GM11168 (cell line): ENCODE measurements around the gene HOXA9.

Experiments used
- in situ Hi-C: fragments of 300-500 bp; cut with MboI; formaldehyde crosslinking; loops from one replicate; pipeline ENCODE4 v1.12.0; 2022; ENCODE audit warnings: low sequenced_read_pairs; ENCODE audit not compliant: unreplicated experiment

HOXA9 gene

DNA sequence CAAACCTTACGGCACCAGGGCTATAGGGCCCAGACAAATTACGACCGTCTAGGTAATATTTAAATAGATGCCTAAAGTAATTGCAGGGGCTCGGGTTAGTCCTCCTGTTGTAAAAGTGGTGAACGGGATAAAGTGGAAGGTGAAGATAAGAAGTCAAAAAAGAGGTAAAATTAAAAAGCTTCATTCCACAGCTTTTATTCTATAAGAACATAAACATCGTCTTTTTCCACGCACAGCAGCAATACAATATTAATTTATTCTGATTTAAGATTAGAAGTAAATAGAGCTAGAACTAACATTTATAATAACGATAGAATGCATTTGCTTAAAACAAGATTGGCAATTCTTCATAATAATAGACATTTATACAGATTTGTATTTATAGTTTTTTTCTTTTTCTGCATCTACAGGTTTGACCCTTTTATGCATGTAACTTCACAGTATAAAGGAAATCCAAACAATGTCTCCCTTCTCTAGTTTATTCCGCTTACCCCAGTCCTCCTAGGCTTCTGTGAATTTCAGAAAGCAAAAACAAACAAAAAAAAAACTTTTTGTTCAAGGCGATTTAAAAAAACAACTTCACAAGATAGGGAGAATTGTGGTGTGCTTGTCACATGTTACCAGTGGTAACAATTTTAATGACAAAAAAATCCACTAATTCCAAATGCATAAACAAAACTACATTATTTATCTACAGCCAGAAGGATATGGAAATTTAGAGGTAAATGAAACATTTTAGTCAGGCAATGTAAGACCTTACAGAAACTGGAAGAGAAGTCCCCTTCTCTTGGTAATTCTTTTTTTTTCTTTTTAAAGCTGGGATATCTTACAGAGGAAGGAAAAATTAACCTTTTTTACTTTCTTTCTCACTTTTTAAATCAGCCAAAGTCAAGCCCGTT lies 5.3 kb upstream of the HOXA9 start:
- in situ Hi-C loops = no loop called here

GRCh38 chr7:27169658-27170425 lies 4.5 kb upstream of the HOXA9 start:
- in situ Hi-C loops = no loop called here

- in situ Hi-C loops = no loop called here
Measured at GRCh38 chr7:27168265-27168947, 3.1 kb upstream of the HOXA9 start.

DNA sequence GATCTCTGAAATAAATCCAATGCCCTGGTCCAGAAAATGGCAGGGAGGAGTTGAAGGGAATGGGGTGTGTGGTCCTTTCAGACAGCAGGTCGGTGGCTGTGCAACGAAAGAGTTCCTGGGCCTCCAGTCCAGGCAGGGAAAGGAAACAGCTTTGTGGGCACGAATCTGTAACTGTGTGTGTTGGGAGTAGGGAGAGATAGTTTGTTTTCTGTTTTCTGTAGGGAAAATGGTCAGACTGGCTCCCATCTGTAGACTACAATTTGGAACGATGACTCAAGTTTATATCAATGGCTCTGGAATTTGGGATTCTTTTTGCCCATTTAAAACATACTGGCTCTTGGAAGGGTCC lies 2.6 kb upstream of the HOXA9 start:
- in situ Hi-C loops = no loop called here

DNA sequence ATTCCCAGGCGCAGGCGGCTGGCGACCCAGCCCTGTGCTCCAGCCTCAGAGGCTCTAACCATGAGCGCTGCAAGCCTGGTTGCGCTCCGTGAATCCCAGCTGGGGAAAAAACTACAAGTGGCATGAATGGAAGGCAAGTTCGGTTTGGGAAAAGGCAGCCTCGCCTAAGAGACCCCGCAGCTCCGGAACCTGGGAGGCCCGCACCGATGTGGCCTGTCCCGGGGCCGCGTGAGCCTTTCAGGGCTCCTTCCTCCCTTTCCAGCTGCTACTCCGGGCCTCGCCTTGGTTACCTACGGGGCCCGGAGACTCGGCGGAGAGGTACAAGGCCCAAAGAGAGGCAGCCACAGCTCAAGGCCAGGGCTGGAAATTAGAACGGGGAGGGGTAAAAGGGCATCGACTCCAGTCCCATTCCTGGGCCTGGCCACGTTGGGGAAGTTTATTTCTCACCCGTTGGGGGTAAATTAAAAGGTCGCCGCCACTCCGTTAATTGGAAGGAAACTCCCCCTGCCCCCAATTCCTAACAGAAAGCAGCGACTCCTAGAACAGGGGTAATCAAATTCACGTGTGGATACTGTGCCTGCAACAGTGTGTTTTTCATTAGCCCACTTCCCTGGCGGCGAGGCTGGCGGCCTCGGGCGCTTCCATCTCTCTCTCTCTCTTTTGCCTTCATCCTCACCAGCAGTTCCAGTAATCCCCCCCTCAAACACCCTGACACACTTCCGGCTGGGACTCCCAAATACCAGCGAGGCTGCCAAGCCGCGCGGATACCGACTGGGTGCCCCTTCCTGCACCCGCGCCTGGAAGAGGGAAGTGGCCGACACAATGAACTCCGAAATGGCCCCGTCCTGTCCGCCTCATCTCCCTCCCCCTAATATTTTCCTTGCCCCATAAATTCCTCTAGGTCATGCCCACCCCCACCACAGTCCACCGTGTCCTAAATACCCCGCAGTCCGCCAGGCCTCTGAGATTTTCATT lies 1.5 kb upstream of the HOXA9 start:
- in situ Hi-C loops = no loop called here

- in situ Hi-C loops = no loop called here
Measured at GRCh38 chr7:27165996-27166530, 726 bp upstream of the HOXA9 start.

GRCh38 chr7:27164367-27165088 lies 809 bp downstream of the HOXA9 start:
- in situ Hi-C loops = no loop called here

DNA sequence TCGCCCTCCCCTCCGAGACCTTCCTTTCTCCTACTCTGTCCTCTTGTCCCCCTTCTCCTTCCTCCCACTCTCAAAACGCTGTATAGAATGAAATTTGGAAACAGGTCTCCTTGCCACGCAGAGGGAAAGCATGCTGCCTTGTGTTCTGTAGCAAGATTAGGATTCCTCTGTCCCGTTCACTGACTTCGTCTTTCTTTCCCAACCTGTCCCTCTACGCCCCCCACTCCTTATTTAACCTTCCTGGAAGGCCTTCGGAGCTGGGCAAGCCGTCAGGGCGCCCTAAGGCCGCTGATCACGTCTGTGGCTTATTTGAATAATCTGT lies 1.3 kb downstream of the HOXA9 start:
- in situ Hi-C loops = no loop called here

DNA sequence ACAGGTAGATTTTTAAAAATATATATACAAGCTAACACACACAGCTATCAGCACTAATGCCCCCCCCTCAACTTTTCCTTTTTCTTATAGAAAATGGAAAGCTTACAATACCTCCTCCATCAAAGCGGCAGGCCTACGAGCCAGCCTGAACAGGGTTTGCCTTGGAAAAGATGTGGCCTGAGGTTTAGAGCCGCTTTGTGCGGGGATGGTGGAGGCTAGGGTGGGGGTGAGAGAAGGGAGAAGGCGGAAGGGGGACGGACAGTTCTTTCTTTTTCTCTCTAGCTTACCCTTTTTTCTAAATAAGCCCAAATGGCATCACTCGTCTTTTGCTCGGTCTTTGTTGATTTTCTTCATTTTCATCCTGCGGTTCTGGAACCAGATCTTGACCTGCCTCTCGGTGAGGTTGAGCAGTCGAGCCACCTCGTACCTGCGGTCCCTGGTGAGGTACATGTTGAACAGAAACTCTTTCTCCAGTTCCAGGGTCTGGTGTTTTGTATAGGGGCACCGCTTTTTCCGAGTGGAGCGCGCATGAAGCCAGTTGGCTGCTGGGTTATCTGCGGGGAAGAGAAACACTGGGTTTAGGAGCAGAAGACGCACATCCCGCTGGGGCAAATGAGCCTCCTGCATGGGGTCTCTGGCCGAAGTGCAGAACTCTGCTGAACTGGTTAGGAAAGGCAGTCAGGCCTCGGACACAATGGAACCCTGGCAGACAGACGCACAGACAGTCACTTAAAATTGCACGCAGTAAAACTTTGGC lies 1.9 kb downstream of the HOXA9 start:
- in situ Hi-C loops = no loop called here

DNA sequence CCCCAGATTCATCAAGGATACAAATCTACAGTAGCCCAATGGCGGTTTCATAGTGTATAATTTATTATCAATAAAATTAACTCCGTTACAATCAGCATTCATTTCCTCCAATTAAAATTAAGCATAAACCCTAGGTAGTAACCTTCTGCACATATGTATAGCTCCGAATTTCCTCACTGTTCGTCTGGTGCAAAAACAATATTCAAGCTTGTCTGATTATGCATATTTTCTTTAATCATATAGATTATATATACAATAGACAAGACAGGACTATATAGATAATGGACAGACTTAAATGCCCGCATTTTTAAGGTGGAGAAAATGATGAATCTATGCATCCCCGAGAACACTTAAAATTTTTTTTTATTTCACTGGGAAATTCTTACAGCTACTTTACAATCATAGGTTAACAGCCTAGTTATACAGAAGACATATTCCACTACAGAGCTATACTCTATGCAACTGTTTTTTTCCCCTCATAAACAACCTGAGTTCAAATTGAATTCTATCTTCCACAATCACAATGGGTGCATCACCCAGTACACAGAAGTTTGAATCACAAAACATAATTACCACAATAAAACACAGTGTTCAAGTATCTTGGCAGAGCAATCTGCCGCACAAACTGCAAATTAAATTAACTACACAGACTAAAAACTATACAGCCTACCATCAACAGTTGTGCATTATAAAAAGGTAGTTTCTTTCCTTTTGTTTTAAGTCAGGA lies 2.6 kb downstream of the HOXA9 start:
- in situ Hi-C loops = no loop called here

DNA sequence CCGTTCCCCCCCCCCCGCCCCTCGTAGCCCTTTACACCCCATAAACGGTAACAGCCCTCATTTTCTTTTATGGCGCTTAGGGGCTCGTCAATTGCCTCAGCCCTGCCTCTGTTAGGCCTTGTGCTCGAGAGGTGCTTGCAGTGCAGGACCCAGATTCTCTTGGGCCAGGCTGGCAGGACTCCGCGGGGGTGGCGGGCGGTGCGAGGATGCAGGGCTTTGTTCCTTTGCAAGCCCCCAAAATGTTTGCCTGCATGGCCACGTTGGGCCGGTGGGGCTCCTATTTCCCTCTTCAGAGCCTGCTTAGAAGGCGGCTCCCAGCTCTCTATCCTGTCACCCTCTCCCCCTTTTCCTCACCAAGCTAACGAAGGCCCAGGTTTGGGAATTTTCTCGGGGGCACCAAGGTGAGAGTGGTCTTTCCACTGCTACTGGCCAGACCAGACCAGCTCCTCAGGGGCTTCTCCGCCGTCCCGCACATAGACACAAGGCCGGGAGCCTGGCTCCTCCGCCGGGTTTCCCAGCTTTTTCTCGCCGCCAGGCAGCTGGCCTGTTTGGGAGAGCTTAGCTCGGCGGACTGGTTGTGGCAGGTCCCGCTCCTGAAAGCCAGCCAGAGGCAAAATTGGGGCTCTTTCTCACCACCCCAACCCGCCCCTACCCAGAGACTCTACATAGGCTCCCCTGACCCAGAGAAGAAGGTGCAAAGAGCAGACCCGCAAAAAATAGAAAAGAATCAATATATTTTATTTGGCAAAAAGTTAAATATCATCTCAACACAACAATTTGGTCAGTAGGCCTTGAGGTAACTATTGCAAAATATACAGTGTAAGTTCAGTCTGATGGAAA lies 3.4 kb downstream of the HOXA9 start:
- in situ Hi-C loops = no loop called here

- in situ Hi-C loops = no loop called here
Measured at GRCh38 chr7:27161214-27161720, 4.1 kb downstream of the HOXA9 start.

DNA sequence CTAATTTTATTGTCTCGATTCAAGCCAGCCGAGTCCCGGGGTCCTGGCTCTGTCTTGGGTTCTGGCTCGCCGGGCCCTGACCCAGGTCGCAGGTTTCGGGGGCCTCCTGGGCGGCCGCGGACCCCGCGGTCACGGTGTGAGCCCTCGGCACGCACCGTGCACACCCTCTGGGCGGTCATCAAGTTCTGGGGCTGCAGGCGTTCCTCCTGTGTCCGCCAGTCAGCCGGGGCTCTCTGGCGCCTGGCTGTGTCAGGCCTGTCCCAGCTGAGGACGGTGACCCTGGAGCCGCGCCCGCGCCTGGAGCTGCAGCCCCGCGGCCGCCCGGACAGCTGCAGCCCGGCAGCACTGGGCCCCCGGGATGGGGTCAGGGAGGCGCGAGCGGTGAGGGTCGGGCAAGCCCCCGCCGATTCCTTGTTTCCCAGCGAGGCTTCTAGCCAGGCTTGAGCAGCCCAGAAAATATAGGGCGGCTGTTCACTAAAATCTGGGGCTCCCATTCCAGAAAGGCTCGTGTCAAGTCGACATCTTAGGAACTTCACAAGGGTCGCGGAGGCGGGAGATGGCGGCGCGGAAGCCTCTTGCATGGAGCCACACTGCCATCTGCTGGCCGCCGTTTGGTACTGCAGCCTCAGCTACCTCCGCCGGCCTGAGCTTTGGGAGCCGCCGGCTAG lies 4.7 kb downstream of the HOXA9 start:
- in situ Hi-C loops = no loop called here

DNA sequence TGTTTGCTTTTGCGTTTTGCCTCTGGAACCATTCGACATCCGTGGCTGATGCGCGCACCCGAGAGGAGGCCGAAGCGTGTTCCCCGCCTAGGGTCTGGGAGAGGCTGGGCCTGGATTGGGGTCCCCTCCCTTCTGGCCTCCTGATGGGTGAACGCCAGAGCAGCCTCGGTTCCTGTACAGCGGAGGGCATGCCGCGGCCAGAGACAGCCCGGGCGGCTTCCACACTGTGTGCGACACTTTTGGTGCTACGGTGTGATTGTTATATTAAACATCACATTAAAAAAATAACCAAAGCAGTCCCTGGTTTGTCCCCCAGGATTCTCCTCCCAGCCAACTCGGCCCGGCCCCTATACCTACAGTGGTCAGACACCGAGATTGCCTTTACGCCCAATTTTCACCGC lies 5.2 kb downstream of the HOXA9 start:
- in situ Hi-C loops = no loop called here

GRCh38 chr7:27159266-27160144 lies 5.8 kb downstream of the HOXA9 start:
- in situ Hi-C loops = loop anchor here (10.0 kb wide), 2 partner anchors 655 to 795 kb away; no protein-coding TSS in a partner anchor
